HepG2 (cell line): ENCODE data around the gene PLOD3. TPM values are rescaled to one million over a fixed set of nuclear protein-coding genes. Genes with fewer than 3 reads are reported as not detected.

Experiments used
- ATAC-seq: fragments of 200-7000 bp; cut with Tn5 transposase; 3 replicates; pipeline ENCODE4 v1.9.1; 2020; ENCODE audit warnings: mild to moderate bottlenecking, moderate library complexity
- BruUV-seq: library from RNA; stranded (reverse); fragments of 400-500 nt; replicated peaks from 2 replicates; lab custom pipeline; 2021; lab: Mats Ljungman, UMichigan
- CTCF ChIA-PET: fragments of 300-600 bp; formaldehyde crosslinking; extraction: SDS; loops from one replicate; lab custom pipeline; 2021; ENCODE audit warnings: low total read pairs, inconsistent platforms, low intra/inter-chr PET ratio; lab: Yijun Ruan, JAX
- POLR2A ChIA-PET: fragments of 350-600 bp; sonication (Branson Sonifier 250); formaldehyde crosslinking; loops from one replicate; lab custom pipeline; 2020; ENCODE audit warnings: antibody characterized with exemption, inconsistent platforms; lab: Yijun Ruan, JAX
- DNase-seq: peaks from one replicate; pipeline ENCODE4 v3.0.0-alpha.2; 2015; ENCODE audit warnings: low spot score
- FAIRE-seq: peaks from 3 replicates; lab custom pipeline; 2011; peaks lifted over from hg19 to GRCh38; lab: Jason Lieb, UNC
- H2AFZ ChIP-seq: one replicate; pipeline ENCODE4 v1.6.1; 2011; ENCODE audit warnings: low read length, inconsistent platforms
- H3K27ac ChIP-seq: fragments of 300-600 bp; 3 replicates; pipeline ENCODE4 v1.8.0; 2011; ENCODE audit warnings: mixed run types, mild to moderate bottlenecking, mixed read lengths, low read length, inconsistent platforms; ENCODE audit not compliant: insufficient read depth; ENCODE audit errors: extremely low read length
- H3K27me3 ChIP-seq, 2 experiments: fragments of 200-600 bp in 1 of 2; 2 replicates in 1 of 2; 3 replicates in 1 of 2; pipeline versions ENCODE4 v1.6.0 to v1.8.0; 2011; ENCODE audit warnings: low read length in 2 of 2, mild to moderate bottlenecking in 2 of 2, moderate library complexity in 2 of 2, inconsistent platforms in 1 of 2; ENCODE audit not compliant: insufficient read depth in 2 of 2, control insufficient read depth in 1 of 2
- H3K36me3 ChIP-seq, 2 experiments: fragments of 200-600 bp in 1 of 2; replicated peaks in 1 of 2; 2 replicates in 1 of 2; 3 replicates in 1 of 2; pipeline versions ENCODE4 v1.5.1 to v1.8.0; 2011; ENCODE audit warnings: low read length in 2 of 2, inconsistent platforms in 1 of 2; ENCODE audit not compliant: insufficient read depth in 2 of 2, control insufficient read depth in 1 of 2
- H3K4me1 ChIP-seq: 2 replicates; pipeline ENCODE4 v1.5.1; 2012; ENCODE audit warnings: low read length, inconsistent platforms; ENCODE audit not compliant: insufficient read depth
- H3K4me2 ChIP-seq: 2 replicates; pipeline ENCODE4 v1.6.0; 2011; ENCODE audit warnings: low read depth, low read length, inconsistent platforms
- H3K4me3 ChIP-seq, 3 experiments: fragments of 200-600 bp in 1 of 3; sonication (generic), shearing (Covaris generic) in 1 of 3; replicated peaks in 1 of 3; 2 replicates each; pipeline ENCODE4 v1.5.1; 2011 to 2016; ENCODE audit warnings: low read length in 3 of 3, inconsistent platforms in 2 of 3, low read depth in 2 of 3, mild to moderate bottlenecking in 2 of 3, control low read depth in 1 of 3, mixed read lengths in 1 of 3; ENCODE audit not compliant: insufficient read depth in 1 of 3
- H3K79me2 ChIP-seq: one replicate; pipeline ENCODE4 v1.6.1; 2011; ENCODE audit warnings: low read length, inconsistent platforms; ENCODE audit not compliant: insufficient read depth
- H3K9ac ChIP-seq: 2 replicates; pipeline ENCODE4 v1.6.0; 2011; ENCODE audit warnings: mild to moderate bottlenecking, low read depth, low read length, inconsistent platforms; ENCODE audit not compliant: insufficient read depth
- H3K9me3 ChIP-seq: 2 replicates; pipeline ENCODE4 v1.5.1; 2012; ENCODE audit warnings: mild to moderate bottlenecking, low read length
- H4K20me1 ChIP-seq: 2 replicates; pipeline ENCODE4 v1.6.0; 2011; ENCODE audit warnings: inconsistent platforms, mild to moderate bottlenecking, low read length, moderate library complexity; ENCODE audit not compliant: insufficient read depth
- CREM ChIP-seq, 2 experiments: sonication (generic) in 1 of 2; formaldehyde crosslinking in 1 of 2; IDR thresholded peaks; 2 replicates each; pipeline versions ENCODE4 v1.4.0 to v1.6.1; 2016 to 2020; ENCODE audit warnings: antibody characterized with exemption in 1 of 2, mild to moderate bottlenecking in 1 of 2, missing genetic modification reagents in 1 of 2
- HOMEZ ChIP-seq: IDR thresholded peaks from 2 replicates; pipeline ENCODE4 v1.6.1; 2016; ENCODE audit warnings: low read depth
- MED13 ChIP-seq: sonication (generic); formaldehyde crosslinking; IDR thresholded peaks from 2 replicates; pipeline ENCODE4 v1.5.0; 2020; ENCODE audit warnings: missing genetic modification reagents
- MLLT10 ChIP-seq: sonication (generic); formaldehyde crosslinking; IDR thresholded peaks from 2 replicates; pipeline ENCODE4 v1.4.0; 2020; ENCODE audit warnings: missing genetic modification reagents
- ZNF879 ChIP-seq: sonication (generic); formaldehyde crosslinking; IDR thresholded peaks from 2 replicates; pipeline ENCODE4 v1.8.1; 2023; ENCODE audit warnings: missing genetic modification reagents
- WGBS: methylation state at CpG from one replicate; pipeline ENCODE4 v1.1.6; 2017; ENCODE audit warnings: low lambda C conversion rate; 5-methylcytosine and 5-hydroxymethylcytosine counted together
- in situ Hi-C: cut with HindIII; loops from 2 replicates; pipeline ENCODE4 v1.10.0; 2017; ENCODE audit warnings: low pct_unique_long_range_greater_than_20kb; ENCODE audit not compliant: extremely low pct_ligation_motif_present
- intact Hi-C: fragments of 100-400 bp; cut with micrococcal nuclease; formaldehyde crosslinking; loops from one replicate; pipeline ENCODE4 v1.10.0; 2022; ENCODE audit not compliant: unreplicated experiment
- polyA plus RNA-seq, 8 experiments: library from polyadenylated mRNA; depleted of rRNA in 3 of 8; stranded (reverse) in 7 of 8; unstranded in 1 of 8; fragments of >200 nt; fragmentation: Illumina TruSeq in 4 of 8; extraction: Trizol in 4 of 8; gene quantifications; 2 replicates each; pipeline versions ENCODE4 v1.2.1 to v1.2.3, GENCODE V29; 2011 to 2016; ENCODE audit warnings: low read depth in 4 of 8, missing spikeins in 1 of 8, mixed read lengths in 1 of 8; ENCODE audit not compliant: insufficient read depth in 1 of 8
- total RNA-seq, 5 experiments: library from RNA; depleted of rRNA; stranded (reverse); fragments of >200 nt; fragmentation: Illumina TruSeq; extraction: Trizol; gene quantifications; 2 replicates each; pipeline ENCODE4 v1.2.3, GENCODE V29; 2016; ENCODE audit warnings: low read depth in 1 of 5

The PLOD3 gene
- total and polyA plus RNA-seq, 2 of the 13 experiments (the other 11 are each of a cell fraction or from before 2014, with no cell fraction given) = 65.8 to 67.4 TPM

GRCh38 chr7:101179713-101180112 lies 37.7 kb downstream of the PLOD3 start:
- H2AFZ ChIP-seq = no peak overlapping the region
- ATAC-seq = no peak
- peak overlapping the region; percentile 57; the same call in 1 of the 2 replicates for H3K4me2 ChIP-seq
- H3K27ac ChIP-seq = no peak overlapping the region
- H4K20me1 ChIP-seq = no peaks in the 10 kb centered on the region
- BruUV-seq = no TSS peak
- DNase-seq = no peak
- POLR2A ChIA-PET = no interaction called here
- intact Hi-C loops = loop anchor here (5.0 kb wide), 1 partner anchor 697 kb away; the partner anchor contains the start of gene NYAP1
- no peaks in the 10 kb centered on the region for H3K36me3 ChIP-seq
- in situ Hi-C loops = no loop called here
- no peaks in the 10 kb centered on the region for H3K79me2 ChIP-seq
- no peak overlapping the region for H3K9ac ChIP-seq
- 4% methylated on average over 4 of the region's 27 CpGs for WGBS
- peak overlapping the region in 2 of 3 experiments; percentile 16 to 56; a peak in 2 of 6 replicates for H3K4me3 ChIP-seq
- H3K9me3 ChIP-seq = no peaks in the 10 kb centered on the region
- CTCF ChIA-PET = no interaction called here
- no peak for FAIRE-seq
- peaks cover 11 to 46% of the 10 kb centered on the region in 2 experiments for H3K27me3 ChIP-seq
- no peak for TF ChIP-seq HOMEZ (CRISPR knock-in tag)
- no peak for TF ChIP-seq MED13 (CRISPR knock-in tag)
- no peak for TF ChIP-seq MLLT10 (CRISPR knock-in tag)
- TF ChIP-seq CREM (IDR thresholded peaks at IDR 0.05) = no peak
- TF ChIP-seq CREM (CRISPR knock-in tag; IDR thresholded peaks at IDR 0.05) = no peak
- TF ChIP-seq, all 625 proteins: peak for 0
- H3K4me1 ChIP-seq = peaks cover 47% of the 10 kb centered on the region

- POLR2A ChIA-PET = no interaction called here
- no peak for TF ChIP-seq ZNF879 (CRISPR knock-in tag)
- H2AFZ ChIP-seq = no peak overlapping the region
- H3K4me3 ChIP-seq = peak overlapping the region in 1 of 3 experiments; percentile 56; a peak in 1 of 6 replicates
- FAIRE-seq (no peak), DNase-seq (no peak), ATAC-seq (no peak)
- CTCF ChIA-PET = no interaction called here
- no peaks in the 10 kb centered on the region for H3K9me3 ChIP-seq
- H3K27me3 ChIP-seq = peaks cover 13 to 51% of the 10 kb centered on the region in 2 experiments
- no TSS peak for BruUV-seq
- H3K4me2 ChIP-seq = peak overlapping the region; percentile 32; the same call in 1 of the 2 replicates
- no peak overlapping the region for H3K27ac ChIP-seq
- no peaks in the 10 kb centered on the region for H4K20me1 ChIP-seq
- H3K36me3 ChIP-seq = no peaks in the 10 kb centered on the region
- WGBS = 9% methylated on average over 20 of the region's 20 CpGs
- H3K79me2 ChIP-seq = no peaks in the 10 kb centered on the region
- intact Hi-C loops = no loop called here
- H3K4me1 ChIP-seq = peaks cover 47% of the 10 kb centered on the region
- no peak overlapping the region for H3K9ac ChIP-seq
- in situ Hi-C loops = no loop called here
Measured at GRCh38 chr7:101179117-101179516, 38.3 kb downstream of the PLOD3 start.
